NCI-H2171 treated with DMSO at 0.1 percent for 48 hours (cell line): ENCODE measurements around the gene RSPH9.

ENCODE experiments used
- DNase-seq: peaks from one replicate; lab custom pipeline; 2025; lab: John Stamatoyannopoulos, UW

The RSPH9 gene, protein sequence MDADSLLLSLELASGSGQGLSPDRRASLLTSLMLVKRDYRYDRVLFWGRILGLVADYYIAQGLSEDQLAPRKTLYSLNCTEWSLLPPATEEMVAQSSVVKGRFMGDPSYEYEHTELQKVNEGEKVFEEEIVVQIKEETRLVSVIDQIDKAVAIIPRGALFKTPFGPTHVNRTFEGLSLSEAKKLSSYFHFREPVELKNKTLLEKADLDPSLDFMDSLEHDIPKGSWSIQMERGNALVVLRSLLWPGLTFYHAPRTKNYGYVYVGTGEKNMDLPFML

DNA sequence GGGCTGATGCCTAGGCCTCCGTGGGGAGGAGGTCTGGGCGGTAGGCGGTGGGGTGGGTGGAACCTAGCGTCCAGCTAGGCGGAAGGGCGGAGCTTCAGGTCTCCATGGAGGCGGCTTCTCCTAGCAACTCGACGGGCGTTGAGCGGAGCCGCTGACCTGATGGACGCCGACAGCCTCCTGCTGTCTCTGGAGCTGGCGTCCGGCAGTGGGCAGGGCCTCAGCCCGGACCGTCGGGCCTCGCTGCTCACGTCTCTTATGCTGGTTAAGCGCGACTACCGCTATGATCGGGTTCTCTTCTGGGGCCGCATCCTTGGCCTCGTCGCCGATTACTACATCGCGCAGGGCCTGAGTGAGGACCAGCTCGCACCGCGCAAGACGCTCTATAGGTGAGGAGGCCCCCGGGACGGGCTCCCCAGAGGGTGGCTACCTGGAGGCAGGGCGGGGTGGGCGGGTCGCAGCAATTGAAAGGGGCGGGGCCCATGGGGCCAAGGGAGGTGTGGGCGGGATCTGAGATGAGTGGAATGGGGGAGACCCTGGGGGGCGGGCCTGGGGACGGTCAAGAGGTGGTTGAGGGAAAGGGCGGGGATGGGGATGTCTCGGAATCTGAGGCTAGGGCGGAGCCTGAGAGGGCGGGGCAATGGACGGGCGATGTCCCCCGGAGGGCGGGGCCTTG is at the start of gene RSPH9:
Gene RSPH9 (plus strand): TSS at position 97 of the 673 bp plus-strand sequence. CDS start 63 bp downstream, at position 160.
- no peak for DNase-seq

DNA sequence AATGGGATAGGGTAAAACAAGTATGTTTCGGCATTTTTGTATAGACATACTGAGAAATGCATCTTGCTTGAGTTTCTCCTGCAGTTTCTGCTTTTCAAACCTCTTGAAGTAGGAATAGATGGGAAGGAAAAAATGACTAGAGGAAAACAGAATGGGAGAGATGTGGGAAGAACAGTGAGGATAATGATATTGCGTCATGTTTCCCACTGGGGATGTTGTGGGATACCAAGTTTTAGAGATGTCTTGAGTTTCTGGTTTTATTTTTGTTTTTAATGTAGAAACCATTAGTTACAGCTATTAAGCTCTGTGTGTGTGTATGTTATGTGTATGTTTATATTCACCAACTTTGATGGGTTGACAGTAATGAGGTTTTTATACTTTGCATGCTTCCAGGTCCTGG is 44.2 kb upstream of the RSPH9 start:
- no peak for DNase-seq

DNA sequence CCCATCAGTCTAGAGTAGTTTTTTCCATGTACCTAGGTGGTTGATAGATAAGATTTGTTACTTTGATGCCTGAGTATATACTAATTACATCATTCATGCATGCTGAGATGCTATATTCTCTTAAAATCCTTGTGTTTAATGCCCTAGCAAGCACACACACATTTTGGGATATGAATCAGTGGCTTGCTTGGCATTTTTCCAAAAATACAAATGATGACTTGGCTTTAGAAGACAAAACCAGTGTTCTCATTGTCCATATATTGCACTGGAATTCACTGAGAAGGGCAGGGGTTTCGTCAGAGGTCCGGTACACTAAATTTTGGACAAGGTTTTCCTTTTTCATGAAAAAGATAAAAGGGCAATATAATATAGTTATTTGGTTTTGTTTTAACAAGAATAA is 40.7 kb upstream of the RSPH9 start:
- no peak for DNase-seq

DNA sequence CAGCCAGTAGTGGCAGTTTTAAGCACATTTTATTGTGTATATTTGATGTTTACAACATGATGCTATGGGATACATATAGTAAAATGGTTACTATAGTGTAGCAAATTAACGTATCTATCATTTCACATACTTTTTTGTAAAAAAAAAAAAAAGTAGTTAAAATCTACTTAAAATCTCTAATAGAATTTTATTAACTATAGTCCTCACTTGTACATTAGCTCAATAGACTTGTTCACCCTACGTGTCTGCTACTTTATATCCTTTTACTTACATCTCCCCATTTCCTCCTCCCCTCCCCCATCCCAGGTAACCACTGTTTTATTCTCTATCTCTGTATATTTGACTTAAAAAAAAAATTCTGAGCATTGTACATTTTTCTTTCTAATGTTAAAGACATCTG is 38.8 kb upstream of the RSPH9 start:
- DNase-seq, result no peak

DNA sequence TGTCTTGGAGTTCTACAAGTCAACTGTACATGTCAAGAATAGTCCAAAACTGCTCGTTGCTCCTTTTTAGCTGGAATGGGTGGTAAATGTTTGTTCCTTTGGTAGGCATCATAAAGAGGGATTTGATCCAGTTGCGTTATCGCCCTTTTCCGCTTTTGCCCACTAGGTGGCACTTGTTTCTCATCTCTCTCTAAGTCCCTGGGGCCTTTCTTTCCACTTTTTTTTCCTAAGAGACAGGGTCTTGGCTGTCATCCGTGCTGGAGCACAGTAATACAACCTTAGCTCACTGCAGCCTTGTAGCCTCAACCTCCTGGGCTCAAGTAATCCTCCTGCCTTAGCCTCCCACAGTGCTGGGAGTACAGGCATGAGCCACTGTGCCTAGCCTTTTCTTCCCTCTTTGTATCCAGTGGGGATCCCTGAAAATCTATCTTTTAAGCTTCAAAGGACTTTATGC is 36.5 kb upstream of the RSPH9 start:
- peak; percentile 87 for DNase-seq

DNA sequence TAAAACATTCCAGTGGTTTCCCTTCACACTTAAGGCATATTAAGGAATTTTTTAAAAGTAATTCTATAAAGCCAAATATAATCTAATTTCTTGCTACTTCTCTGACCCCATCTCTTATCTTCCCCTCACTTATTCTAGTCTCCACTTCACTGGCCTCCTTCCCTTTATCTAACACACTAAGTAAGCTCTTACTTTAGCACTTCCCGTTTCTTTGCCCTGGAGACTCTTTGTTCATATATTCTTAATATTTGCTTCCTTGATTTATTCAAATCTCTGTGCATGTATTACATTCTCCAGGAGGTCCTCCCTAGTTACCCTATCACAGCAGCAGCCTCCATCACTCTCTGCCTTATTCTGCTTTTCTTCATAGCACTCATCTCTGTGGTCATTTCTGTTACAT is 36.0 kb upstream of the RSPH9 start:
- no peak for DNase-seq

DNA sequence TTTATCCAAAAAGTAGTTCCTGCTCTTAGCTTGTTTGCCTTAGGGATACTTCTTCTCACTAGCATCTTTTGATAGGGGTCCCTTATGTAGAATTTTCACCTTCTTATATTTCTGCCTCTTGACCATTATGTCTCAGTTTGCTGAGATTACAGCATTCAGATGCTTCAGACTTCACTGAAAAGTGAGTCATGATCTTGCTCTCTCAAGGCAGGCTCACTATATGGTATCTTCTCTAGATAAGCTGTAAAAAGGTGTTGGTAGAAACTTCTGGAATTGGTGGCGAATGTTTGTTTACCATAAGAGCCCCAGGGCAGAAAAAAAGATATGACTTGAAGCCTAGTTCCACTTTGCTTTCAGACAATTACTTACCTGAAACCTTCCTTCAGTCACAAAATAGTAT is 35.4 kb upstream of the RSPH9 start:
- DNase-seq, result no peak

DNA sequence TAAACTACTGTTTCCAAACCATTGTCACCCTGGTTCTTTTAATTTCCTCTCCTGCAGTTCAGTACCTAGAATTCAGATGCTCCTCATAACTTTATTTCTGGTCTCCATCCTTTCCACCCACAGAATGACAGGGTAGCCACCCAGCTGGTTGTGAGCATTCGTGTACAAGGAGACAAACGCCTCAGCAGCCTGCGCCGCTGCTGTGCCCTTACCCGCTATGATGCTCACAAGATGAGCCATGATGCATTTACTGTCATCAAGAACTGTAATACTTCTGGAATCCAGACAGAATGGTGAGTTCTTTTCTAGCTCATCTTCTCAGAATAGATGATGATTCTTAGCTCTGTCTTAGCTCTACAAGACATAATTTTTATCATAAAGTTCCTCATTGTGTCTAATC is 34.4 kb upstream of the RSPH9 start:
- no peak for DNase-seq

DNA sequence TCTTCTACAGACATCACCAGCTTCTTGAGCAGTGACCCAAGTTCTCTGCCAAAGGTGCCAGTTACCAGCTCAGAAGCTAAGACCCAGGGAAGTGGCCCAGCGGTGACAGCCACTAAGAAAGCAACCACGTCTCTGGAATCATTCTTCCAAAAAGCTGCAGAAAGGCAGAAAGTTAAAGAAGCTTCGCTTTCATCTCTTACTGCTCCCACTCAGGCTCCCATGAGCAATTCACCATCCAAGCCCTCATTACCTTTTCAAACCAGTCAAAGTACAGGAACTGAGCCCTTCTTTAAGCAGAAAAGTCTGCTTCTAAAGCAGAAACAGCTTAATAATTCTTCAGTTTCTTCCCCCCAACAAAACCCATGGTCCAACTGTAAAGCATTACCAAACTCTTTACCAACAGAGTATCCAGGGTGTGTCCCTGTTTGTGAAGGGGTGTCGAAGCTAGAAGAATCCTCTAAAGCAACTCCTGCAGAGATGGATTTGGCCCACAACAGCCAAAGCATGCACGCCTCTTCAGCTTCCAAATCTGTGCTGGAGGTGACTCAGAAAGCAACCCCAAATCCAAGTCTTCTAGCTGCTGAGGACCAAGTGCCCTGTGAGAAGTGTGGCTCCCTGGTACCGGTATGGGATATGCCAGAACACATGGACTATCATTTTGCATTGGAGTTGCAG is 31.0 kb upstream of the RSPH9 start:
- no peak for DNase-seq

DNA sequence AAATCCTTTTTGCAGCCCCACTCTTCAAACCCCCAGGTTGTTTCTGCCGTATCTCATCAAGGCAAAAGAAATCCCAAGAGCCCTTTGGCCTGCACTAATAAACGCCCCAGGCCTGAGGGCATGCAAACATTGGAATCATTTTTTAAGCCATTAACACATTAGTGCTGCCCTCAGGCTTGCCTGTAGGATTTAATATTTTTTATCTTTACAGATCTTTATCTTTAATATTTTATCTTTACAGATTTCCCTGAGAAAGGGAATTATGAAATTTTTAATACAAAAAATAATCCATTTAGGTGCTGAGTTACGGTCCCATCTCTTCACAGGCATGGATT is 30.5 kb upstream of the RSPH9 start:
- no peak for DNase-seq

DNA sequence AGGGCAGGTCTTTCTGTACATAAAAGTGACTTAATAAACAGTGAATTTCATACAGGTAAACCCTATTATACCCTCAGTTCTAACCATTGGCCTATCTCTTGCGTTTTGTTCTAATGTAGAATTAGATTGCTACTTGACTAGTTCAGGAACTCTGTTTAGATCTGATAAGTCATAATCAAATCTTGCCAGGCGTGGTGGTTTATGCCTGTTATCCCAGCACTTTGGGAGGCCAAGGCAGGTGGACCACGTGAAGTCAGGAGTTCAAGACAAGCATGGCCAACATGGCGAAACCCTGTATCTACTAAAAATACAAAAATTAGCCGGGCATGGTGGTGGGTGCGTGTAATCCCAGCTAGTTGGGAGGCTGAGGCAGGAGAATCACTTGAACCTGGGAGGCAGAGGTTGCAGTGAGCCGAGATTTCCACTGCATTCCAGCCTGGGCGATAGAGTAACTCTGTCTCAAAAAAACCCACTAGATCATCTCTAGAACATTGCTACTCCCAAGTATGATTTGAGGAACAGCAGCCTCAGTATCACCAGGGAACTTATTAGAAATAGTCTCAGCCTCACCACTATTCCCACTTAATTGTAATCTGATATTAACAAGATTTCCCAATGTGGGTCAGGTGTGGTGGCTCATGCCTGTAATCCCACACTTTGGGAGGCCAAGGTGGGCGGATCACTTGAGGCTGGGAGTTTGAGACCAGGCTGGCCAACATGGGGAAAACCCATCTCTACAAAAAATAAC is 27.9 kb upstream of the RSPH9 start:
- DNase-seq, result no peak

DNA sequence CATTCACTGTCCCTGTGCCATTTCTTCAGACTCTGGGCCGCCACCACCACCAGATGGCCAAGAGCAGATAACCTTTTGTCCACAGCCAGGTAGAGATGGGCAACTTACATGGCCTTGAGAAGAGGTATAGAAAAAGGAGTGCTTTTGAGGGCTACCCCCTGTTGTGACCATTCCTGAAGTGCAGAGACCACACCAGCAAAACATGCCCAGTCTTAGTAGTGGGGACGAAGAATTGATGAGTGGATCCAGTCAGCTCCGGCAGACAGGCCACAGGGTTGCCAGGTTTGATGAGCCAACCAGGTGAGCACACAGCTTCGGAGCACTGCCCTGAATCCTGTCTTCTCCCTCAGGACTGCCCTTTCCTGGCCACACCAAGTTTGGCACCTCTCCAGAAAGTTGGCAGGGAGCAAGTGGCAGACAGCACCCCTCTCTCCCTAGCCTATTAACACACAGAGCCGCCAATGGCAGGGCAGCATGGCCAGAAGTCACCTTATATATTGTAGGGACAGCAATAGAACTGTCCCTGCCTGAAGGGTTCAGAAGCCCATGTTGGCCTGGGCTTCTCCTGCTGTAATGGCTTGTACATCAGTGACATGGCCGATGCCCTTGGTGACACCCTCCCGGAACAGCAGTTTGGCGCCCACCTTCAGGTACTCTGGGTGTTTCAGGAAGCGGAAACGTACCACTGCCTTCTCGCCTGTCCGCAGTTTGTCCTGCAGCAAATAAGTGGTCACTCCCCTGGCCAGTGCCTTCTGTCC is 23.6 kb upstream of the RSPH9 start:
- DNase-seq, result no peak

DNA sequence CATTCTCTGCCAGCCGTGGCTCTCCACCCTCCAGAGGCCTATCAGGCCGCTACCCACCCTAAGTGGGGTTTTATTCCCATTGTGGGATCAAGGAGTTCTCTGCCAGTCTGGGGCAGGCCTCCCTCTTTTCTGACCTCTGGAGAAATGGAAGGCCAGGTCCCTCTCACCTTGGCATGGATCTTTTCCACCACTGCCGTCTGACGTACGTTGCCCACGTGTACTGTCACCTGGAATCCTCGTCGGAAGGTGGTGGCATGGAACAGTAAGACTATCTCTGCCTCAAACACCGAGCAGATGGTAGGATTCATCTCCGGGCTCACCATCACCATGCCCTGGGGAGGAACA is 23.0 kb upstream of the RSPH9 start:
- no peak for DNase-seq

DNA sequence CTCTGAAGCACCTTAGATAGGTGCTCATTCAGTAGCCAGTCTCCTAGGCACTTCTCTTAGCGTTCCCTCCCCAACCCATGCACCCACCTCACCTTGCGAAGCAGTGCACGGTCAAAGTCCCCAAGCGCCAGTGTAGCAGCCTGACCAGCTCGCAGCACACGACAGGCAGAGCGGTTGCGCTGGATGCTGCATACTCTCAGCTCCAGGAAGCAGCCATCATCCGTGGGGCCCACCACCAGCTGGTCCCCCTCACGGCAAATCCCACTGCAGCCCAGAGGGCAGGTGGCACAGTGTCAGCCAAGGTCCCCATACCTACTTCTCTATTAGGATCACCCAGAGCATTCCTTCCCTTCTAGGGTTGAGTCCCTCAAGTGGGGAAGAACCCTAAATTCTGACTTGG is 22.3 kb upstream of the RSPH9 start:
- no peak for DNase-seq

DNA sequence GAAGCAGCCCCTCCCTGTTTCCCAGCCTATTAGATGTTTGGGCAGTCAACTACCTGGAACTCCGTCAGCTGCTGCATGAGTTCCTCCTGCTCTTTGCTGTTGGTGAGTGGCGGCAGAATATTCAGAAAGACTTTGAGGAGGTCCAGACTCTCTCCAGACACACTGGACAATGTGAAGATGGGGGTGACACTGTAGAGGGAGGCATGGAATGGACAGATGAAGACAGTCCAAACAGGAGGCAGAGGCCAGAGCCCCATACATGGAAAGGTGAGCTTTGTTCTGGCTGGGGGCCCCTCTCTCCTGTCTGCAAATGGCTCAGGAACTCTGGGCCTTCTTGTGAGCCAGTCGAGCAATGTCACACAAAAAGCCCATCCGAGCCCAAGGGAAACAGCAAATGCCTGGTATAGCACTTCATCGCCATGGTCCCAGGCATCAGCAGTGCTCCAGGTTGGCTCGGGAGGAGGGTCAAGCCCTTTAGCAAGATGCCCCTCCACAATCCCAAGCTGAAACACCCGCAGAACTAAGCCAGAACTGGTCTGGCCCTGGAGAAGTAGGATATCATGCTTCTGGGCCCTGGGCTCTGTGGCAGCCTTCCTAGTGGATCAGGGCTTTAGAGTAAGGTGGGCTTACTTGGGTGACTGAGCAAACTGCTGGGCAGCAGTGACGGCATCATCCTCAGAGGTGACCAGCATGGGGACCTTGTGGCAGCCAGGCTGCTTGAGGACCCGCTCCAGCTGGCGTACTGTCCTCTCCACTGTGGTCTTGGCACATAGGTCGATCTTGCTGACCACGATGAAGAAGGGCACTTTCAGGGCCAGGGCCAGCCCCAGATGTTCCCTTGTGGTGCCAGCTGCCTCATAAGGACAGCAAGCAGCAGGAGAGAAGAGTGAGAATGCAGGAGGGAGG is 20.7 kb upstream of the RSPH9 start:
- no peak for DNase-seq

DNA sequence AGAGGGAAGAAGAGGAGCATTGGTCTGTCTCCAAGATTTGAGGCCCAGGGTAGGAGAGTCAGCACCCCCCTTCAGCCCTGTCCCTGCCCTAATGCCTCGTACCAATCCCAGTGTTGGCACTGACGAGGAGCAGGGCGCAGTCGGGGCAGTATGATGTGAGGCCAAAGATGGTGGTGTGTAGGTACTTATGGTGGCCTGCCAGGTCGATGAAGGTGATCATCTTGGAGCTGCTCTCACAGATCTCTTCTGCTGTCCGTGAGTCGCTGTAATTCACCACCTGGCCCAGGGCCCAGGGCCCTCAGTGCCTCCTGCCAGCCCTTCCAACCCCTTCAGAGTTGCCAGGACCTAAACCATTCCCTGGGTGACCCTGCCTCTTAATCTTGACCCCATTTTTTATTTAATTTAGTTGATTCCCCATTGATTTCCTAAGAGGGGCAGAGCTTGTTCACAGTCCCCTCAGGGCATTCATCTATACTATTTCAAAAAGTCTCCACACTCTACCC is 20.0 kb upstream of the RSPH9 start:
- no peak for DNase-seq

DNA sequence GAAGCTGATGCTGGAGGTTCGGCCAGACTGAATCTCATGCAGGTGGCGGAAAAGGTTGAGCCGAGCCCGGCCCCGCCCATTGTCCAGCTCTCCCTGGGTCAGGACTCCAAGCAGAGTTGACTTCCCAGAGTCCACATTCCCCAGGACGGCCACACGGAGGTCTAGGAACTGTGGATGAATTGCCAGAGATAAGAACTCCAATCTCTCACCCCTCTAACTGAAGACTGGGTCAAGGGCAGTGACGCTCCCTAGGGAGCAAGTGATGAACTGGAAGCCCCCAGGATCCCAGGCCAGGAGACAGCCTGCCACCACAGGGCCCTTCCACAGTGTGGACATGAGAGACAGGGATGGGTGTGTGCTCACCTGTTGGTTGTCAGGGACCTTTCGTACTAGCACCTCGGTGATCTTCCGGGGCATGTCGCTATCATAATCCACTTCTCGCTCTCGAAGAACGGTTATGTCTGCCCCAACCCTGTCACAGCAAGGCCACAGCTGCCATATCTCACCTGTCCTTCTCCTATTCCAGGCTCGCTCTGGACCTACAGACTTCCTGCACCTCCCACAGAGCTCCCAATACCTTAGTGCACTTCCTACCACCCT is 19.3 kb upstream of the RSPH9 start:
- DNase-seq, result no peak

DNA sequence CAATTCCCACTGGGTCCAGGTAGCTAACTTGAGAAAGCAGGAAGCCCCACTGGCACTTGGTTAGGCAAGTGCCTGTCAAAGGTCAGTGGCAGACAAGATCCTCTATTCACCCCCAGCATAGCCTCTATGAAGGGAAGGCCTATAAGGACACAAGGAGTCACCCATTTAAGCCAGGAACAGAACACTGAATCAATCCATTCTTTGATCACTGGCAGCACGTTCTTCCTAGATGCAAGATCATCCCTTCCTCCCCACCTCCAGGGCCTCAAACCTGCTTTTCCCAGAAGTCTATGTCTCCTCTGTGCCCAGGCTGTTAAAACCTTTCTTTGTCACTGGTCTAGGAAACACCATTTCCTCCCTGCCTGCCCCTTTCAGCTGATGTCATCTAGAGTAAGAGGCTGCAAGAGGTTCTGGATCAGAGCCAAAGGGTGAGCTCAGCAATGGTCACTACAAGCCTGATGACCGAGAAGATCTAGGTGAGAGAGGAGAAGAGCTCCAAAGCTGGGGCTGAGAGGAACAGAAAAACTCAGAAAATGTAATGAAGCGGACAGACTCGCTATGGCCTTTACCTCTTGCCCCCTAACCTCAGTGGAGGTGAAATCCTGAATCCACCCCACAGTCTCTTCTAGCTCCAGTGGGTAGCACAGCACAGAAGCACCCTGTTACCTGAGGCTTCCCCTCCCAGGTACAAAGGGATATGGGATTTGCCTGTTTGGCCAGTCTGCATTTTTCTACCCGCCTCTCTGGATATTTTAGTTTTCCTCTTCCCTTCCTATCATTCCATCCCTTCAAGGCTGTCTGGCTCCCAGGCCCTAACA is 17.6 kb upstream of the RSPH9 start:
- no peak for DNase-seq

DNA sequence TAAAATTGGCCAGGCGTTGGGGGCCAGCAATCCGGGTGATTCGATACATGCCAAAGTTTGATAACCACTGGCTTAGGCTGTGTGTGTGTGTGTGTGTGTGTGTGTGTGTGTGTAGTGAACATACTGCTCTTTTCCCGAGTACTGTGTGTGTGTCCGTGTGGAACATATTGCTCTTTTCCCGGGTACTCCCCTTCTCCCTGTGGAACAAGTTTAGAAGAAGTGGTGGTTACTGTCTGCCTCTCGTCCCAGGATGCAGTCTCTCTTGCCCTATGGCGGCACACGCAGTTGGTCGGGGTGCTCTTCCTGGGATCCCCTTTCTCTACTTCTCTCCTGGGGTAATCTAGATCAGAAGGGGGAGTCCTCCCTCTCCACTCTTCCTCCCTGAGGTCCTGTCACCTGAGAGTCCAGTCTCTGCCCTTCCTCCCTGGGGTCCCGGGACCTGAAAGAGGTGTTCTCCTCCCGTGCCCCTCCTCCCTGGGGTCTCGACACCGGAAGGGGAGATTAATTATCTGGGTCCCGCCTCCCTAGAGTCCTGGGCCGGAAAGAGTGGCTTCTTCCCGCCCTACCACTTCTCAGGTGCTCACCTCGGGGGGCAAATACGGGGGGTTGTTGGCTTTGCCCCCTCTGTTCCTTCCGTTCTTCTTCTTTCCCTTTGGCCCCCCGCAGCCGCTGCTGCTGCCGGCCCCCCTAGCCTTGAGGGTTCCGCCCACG is 16.3 kb upstream of the RSPH9 start:
- peak; percentile 72 for DNase-seq
